Panc1 (cell line): ENCODE data around the gene CDC42EP4.

Experiments used
- CTCF ChIP-seq: fragments of 450-650 bp; IDR thresholded peaks from 2 replicates; pipeline ENCODE4 v1.5.1; 2017; ENCODE audit warnings: mild to moderate bottlenecking
- POLR2AphosphoS5 ChIP-seq: IDR thresholded peaks from 2 replicates; pipeline ENCODE4 v1.6.1; 2012; ENCODE audit warnings: mild to moderate bottlenecking, low read depth, low read length, moderate library complexity
- SIN3A ChIP-seq: IDR thresholded peaks from 2 replicates; pipeline ENCODE4 v1.6.1; 2012; ENCODE audit warnings: low read depth, mild to moderate bottlenecking, low read length, moderate library complexity, borderline replicate concordance; ENCODE audit not compliant: insufficient read depth
- TCF7L2 ChIP-seq: IDR thresholded peaks from 2 replicates; pipeline ENCODE4 v1.6.1; 2011; ENCODE audit warnings: mild to moderate bottlenecking, low read depth, low read length, inconsistent platforms

- TF ChIP-seq CTCF (no peak), TCF7L2 (no peak), SIN3A (no peak), POLR2AphosphoS5 (no peak)
Measured at GRCh38 chr17:73354423-73355284, 42.9 kb upstream of the CDC42EP4 start.
